ENCODE measurements around the gene RNFT2. TPM values are rescaled to one million over a fixed set of nuclear protein-coding genes. Genes with fewer than 3 reads are reported as not detected.

The RNFT2 gene
- total RNA-seq, 1 donor from 2014 or later: 8.7 TPM

DNA sequence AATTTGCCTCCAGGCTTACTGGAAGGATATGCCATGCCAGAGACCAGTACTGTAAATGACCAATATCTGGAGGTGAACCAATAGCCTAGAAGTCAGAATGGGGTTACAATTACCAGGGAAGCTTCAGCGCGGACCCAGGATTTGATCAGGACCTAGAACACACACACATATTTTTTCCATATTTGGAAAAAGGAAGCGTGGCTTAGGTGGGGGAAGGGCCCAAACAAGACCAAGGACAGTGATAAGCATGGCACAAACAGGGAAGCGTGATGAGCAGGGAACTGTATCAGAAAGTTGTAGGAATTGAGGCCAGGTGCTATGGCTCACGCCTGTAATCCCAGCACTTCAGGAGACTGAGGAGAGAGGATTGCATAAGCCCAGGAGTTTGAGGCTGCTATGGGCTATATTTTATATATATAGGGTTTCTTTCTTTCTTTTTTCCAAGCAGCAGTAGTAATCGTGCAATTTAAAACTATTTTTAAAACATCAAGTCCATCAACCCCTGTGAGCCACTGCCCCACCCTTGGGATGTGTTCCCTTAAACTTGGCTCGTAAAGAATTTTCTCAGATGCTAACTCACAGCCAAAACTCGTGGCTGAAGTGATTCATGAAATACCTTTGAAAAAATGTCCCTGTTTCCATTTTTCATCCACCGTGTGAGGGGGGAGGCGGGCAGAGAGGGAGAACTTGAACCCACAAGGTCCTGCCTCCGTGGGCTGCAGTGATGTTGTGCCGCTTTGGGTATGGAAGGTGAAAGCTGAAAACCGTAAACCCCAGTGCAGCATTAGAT, 126.5 kb downstream of the RNFT2 start:
- ChIA-PET POLR2A (no interaction called here), CTCF (no interaction called here)
- H3K4me1 Mint-ChIP-seq: peaks cover 41% of the 10 kb centered on the region
- no peak overlapping the region for H3K27ac Mint-ChIP-seq
- ATAC-seq (ENCODE audit: low read depth) (no peak), DNase-seq (no peak)
- intact Hi-C loops (cut with micrococcal nuclease): no loop called here
- TF ChIP-seq, protein P1, sequence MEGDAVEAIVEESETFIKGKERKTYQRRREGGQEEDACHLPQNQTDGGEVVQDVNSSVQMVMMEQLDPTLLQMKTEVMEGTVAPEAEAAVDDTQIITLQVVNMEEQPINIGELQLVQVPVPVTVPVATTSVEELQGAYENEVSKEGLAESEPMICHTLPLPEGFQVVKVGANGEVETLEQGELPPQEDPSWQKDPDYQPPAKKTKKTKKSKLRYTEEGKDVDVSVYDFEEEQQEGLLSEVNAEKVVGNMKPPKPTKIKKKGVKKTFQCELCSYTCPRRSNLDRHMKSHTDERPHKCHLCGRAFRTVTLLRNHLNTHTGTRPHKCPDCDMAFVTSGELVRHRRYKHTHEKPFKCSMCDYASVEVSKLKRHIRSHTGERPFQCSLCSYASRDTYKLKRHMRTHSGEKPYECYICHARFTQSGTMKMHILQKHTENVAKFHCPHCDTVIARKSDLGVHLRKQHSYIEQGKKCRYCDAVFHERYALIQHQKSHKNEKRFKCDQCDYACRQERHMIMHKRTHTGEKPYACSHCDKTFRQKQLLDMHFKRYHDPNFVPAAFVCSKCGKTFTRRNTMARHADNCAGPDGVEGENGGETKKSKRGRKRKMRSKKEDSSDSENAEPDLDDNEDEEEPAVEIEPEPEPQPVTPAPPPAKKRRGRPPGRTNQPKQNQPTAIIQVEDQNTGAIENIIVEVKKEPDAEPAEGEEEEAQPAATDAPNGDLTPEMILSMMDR (IDR thresholded peaks at IDR 0.05): no peak
- H3K4me3 Mint-ChIP-seq: no peak overlapping the region
- no peaks in the 10 kb centered on the region for H3K36me3 Mint-ChIP-seq (ENCODE audit: low read depth)
- no peaks in the 10 kb centered on the region for H3K27me3 Mint-ChIP-seq
- no peaks in the 10 kb centered on the region for H3K9me3 Mint-ChIP-seq

DNA sequence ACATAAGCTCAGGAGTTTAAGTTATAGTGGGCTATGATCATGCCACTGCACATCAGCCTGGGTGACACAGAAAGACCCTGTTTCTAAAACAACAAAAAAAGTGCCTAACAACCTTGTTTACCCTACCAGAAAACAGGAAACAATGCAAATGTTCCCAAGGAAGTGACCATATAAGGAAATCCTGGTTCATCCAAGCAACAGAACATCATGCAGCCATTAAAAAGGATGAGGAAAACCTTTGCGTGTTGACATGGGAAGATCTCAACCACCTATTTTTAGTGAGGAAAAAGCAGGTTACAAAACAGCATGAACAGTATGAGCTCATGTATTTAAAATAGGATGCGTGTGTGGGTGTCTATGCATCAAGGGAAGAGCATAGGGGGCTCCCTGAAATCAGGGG, 129.4 kb downstream of the RNFT2 start:
- Mint-ChIP-seq H3K4me1 (peaks cover 12% of the 10 kb centered on the region), H3K9me3 (no peaks in the 10 kb centered on the region), H3K4me3 (no peak overlapping the region), H3K36me3 (ENCODE audit: low read depth) (no peaks in the 10 kb centered on the region), H3K27me3 (no peaks in the 10 kb centered on the region), H3K27ac (no peak overlapping the region)
- CTCF ChIA-PET: no interaction called here
- intact Hi-C loops (cut with micrococcal nuclease): no loop called here
- TF ChIP-seq, protein P1 (IDR thresholded peaks at IDR 0.05): no peak
- DNase-seq: no peak
- ATAC-seq (ENCODE audit: low read depth): no peak
- POLR2A ChIA-PET: interaction anchor here (0.6 kb wide), 1 partner anchor 9 kb away, joined by 10 read pairs; no protein-coding TSS in a partner anchor

GRCh38 chr12:116870306-116870705, 132.2 kb downstream of the RNFT2 start:
- ATAC-seq (ENCODE audit: low read depth) (no peak), DNase-seq (no peak)
- TF ChIP-seq, protein P1 (IDR thresholded peaks at IDR 0.05): no peak
- no peak overlapping the region for H3K4me3 Mint-ChIP-seq
- intact Hi-C loops (cut with micrococcal nuclease): no loop called here
- peaks cover 7% of the 10 kb centered on the region for H3K36me3 Mint-ChIP-seq (ENCODE audit: low read depth)
- ChIA-PET POLR2A (no interaction called here), CTCF (no interaction called here)
- peaks cover 3% of the 10 kb centered on the region for H3K4me1 Mint-ChIP-seq
- H3K27ac Mint-ChIP-seq: no peak overlapping the region
- peaks cover 7% of the 10 kb centered on the region for H3K9me3 Mint-ChIP-seq
- peaks cover 8% of the 10 kb centered on the region for H3K27me3 Mint-ChIP-seq

DNA sequence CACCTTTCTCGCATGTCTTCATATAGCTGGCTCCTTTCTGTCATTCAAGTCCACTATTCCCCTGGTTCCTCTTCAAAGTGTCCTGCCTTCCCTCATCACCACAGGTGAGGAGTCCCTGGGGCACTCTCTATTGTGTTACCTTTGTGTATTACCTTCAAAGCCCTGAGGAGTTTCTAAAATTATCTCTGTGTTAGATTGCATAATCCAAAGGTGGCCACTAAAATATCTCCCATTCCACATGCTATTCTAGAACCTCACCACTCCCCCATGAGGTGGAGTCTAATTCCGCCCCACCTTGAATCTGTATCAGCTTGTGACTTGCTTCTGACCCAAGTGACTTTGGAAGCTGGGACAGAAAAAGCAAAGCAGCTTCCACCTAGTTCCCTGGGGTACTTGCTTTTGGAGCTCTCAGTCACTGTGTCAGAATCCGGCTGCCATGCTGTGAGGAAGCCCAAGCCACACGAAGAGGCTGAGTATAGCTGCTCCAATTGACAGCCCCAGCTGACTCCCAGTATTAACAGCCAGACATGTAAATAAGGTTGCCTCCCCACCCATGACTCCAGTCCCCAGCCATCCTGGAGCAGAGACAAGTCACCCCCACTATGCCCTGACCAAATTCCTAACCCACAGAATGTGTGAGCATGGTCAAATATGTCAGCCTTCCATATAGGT, 136.3 kb downstream of the RNFT2 start:
- Mint-ChIP-seq H3K4me3 (no peak overlapping the region), H3K36me3 (ENCODE audit: low read depth) (peaks cover 7% of the 10 kb centered on the region), H3K9me3 (peaks cover 7% of the 10 kb centered on the region), H3K27ac (no peak overlapping the region), H3K4me1 (peaks cover 17% of the 10 kb centered on the region), H3K27me3 (peaks cover 24% of the 10 kb centered on the region)
- TF ChIP-seq, protein P1 (IDR thresholded peaks at IDR 0.05): no peak
- POLR2A ChIA-PET: no interaction called here
- ATAC-seq (ENCODE audit: low read depth) (no peak), DNase-seq (no peak)
- CTCF ChIA-PET: no interaction called here
- intact Hi-C loops (cut with micrococcal nuclease): no loop called here

DNA sequence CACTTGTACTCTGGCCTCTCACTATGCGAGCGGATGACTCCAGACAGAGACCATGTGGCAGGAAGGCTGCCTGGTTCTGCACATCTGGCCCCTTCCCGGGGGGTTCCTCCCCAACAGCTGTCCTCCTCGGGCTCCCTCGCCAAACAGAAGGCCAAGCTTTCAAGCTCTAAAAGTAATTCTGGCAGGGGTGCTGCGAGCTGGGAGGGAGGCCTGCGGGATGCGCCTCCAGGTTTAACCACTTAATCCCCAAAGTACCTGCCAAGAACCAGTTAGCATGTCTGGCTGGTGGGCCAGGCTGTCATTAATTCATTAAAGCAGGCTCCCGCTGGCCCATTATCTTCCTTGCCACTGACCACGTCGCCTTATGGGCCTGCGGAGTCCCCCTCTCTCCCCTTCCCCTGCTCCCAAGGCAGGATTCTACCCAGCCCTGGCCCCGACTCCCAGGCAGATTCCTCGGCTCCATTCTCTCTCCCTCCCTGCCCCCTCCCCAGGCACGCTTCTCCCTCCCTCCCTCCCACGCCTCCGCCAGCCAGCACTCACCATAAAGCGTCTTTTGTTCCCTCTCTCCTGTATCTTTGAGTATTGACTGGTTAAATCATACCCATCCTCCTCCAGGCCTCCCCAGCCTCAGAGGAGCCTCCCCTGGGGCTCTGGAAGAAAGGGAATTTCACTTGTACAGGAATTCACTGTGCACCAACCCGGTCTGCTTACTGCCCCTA, 138.2 kb downstream of the RNFT2 start:
- POLR2A ChIA-PET: interaction anchor here (0.6 kb wide), 1 partner anchor 442 kb away, joined by 6 read pairs; no protein-coding TSS in a partner anchor

More for the DNA sequence above, 138.2 kb downstream of the RNFT2 start:
- Mint-ChIP-seq H3K27me3 (peaks cover 34% of the 10 kb centered on the region), H3K4me3 (no peak overlapping the region), H3K4me1 (peaks cover 29% of the 10 kb centered on the region), H3K9me3 (peaks cover 7% of the 10 kb centered on the region), H3K36me3 (ENCODE audit: low read depth) (peaks cover 7% of the 10 kb centered on the region), H3K27ac (no peak overlapping the region)
- ATAC-seq (ENCODE audit: low read depth) (no peak), DNase-seq (no peak)
- TF ChIP-seq, protein P1 (IDR thresholded peaks at IDR 0.05): no peak
- CTCF ChIA-PET: interaction anchor here (0.7 kb wide), 1 partner anchor 148 kb away, joined by 3 read pairs; no protein-coding TSS in a partner anchor
- intact Hi-C loops (cut with micrococcal nuclease): no loop called here
